ENCODE results near the gene SGMS1.

DNA sequence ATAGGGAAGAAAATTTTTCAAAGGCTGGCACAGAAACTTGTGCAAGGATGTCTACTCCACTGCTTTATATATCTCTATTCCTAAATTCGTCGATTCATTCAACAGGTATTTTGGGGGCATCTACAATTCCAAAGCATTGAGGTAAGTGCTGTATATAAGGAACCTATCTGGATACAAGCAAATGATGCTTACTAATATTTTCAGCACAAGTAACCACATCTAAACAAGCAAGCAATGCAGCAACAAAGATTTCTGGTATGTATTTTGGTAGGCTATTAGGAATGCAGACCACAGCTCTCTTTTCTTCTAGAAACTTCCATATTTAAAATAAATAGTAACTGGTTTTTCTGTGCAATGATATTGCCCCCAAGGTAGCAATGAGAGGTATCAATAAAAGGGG, 183.9 kb downstream of the SGMS1 start:
- TF ChIP-seq, protein P1, sequence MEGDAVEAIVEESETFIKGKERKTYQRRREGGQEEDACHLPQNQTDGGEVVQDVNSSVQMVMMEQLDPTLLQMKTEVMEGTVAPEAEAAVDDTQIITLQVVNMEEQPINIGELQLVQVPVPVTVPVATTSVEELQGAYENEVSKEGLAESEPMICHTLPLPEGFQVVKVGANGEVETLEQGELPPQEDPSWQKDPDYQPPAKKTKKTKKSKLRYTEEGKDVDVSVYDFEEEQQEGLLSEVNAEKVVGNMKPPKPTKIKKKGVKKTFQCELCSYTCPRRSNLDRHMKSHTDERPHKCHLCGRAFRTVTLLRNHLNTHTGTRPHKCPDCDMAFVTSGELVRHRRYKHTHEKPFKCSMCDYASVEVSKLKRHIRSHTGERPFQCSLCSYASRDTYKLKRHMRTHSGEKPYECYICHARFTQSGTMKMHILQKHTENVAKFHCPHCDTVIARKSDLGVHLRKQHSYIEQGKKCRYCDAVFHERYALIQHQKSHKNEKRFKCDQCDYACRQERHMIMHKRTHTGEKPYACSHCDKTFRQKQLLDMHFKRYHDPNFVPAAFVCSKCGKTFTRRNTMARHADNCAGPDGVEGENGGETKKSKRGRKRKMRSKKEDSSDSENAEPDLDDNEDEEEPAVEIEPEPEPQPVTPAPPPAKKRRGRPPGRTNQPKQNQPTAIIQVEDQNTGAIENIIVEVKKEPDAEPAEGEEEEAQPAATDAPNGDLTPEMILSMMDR (IDR thresholded peaks at IDR 0.05), result no peak
- TF ChIP-seq POLR2A (IDR thresholded peaks at IDR 0.05), result no peak
- no peak for TF ChIP-seq POLR2AphosphoS5 (IDR thresholded peaks at IDR 0.05; ENCODE audit: insufficient read depth in 1 of 2, low read depth in 1 of 2)

All from vagina (tissue), 2 donors.